ENCODE data around the gene MAOA.

DNA sequence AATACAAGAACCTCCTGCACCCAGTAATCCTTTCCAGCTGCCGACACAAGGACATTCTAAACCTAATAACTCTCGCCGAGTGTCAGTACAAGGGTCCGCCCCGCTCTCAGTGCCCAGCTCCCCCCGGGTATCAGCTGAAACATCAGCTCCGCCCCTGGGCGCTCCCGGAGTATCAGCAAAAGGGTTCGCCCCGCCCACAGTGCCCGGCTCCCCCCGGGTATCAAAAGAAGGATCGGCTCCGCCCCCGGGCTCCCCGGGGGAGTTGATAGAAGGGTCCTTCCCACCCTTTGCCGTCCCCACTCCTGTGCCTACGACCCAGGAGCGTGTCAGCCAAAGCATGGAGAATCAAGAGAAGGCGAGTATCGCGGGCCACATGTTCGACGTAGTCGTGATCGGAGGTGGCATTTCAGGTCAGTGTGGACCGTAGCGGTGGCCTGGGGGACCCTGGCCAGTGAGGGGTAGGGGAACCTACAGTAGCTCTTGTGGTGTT, at the start of gene MAOA:
- TF ChIP-seq, protein P1, sequence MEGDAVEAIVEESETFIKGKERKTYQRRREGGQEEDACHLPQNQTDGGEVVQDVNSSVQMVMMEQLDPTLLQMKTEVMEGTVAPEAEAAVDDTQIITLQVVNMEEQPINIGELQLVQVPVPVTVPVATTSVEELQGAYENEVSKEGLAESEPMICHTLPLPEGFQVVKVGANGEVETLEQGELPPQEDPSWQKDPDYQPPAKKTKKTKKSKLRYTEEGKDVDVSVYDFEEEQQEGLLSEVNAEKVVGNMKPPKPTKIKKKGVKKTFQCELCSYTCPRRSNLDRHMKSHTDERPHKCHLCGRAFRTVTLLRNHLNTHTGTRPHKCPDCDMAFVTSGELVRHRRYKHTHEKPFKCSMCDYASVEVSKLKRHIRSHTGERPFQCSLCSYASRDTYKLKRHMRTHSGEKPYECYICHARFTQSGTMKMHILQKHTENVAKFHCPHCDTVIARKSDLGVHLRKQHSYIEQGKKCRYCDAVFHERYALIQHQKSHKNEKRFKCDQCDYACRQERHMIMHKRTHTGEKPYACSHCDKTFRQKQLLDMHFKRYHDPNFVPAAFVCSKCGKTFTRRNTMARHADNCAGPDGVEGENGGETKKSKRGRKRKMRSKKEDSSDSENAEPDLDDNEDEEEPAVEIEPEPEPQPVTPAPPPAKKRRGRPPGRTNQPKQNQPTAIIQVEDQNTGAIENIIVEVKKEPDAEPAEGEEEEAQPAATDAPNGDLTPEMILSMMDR (conservative IDR thresholded peaks at IDR 0.05; ENCODE audit: low read depth, low read length): no peak
- TF ChIP-seq EZH2 (IDR thresholded peaks at IDR 0.05; ENCODE audit: low read length, unreplicated experiment): no peak
- TF ChIP-seq EZH2phosphoT487 (IDR thresholded peaks at IDR 0.05; ENCODE audit: borderline replicate concordance, low read length): no peak
